Loucy (cell line): ENCODE results near the gene CSNK1G1.

Source experiments
- H2AFZ ChIP-seq: fragments of 200-600 bp; sonication (generic); 2 replicates; pipeline ENCODE4 v1.6.0; 2016; ENCODE audit warnings: antibody characterized with exemption, mild to moderate bottlenecking, low read length, moderate library complexity
- H3F3A ChIP-seq: fragments of 200-600 bp; 2 replicates; pipeline ENCODE4 v1.6.0; 2016; ENCODE audit warnings: antibody characterized with exemption, low read depth, mild to moderate bottlenecking
- H3K27me3 ChIP-seq: fragments of 200-600 bp; sonication (generic); 2 replicates; pipeline ENCODE4 v1.6.1; 2014; ENCODE audit warnings: low read length, mild to moderate bottlenecking; ENCODE audit not compliant: insufficient read depth, poor library complexity, severe bottlenecking
- H3K36me3 ChIP-seq: fragments of 200-600 bp; sonication (generic); 2 replicates; pipeline ENCODE4 v1.6.1; 2016; ENCODE audit warnings: low read length; ENCODE audit not compliant: insufficient read depth
- H3K4me1 ChIP-seq: fragments of 200-600 bp; sonication (generic); 2 replicates; pipeline ENCODE4 v1.5.1; 2014; ENCODE audit warnings: low read length, mild to moderate bottlenecking; ENCODE audit not compliant: insufficient read depth, poor library complexity, severe bottlenecking
- H3K4me2 ChIP-seq: fragments of 200-600 bp; sonication (generic); 2 replicates; pipeline ENCODE4 v1.6.0; 2014; ENCODE audit warnings: antibody characterized with exemption, low read length, low read depth, mild to moderate bottlenecking; ENCODE audit not compliant: poor library complexity, severe bottlenecking
- H3K4me3 ChIP-seq: fragments of 200-600 bp; sonication (generic); 2 replicates; pipeline ENCODE4 v1.5.1; 2014; ENCODE audit warnings: low read length, mild to moderate bottlenecking, mixed read lengths; ENCODE audit not compliant: poor library complexity, severe bottlenecking
- H3K79me2 ChIP-seq: fragments of 200-600 bp; sonication (generic); 2 replicates; pipeline ENCODE4 v1.6.1; 2014; ENCODE audit warnings: low read length; ENCODE audit not compliant: insufficient read depth
- H3K9ac ChIP-seq: fragments of 200-600 bp; sonication (generic); 2 replicates; pipeline ENCODE4 v1.6.0; 2014; ENCODE audit warnings: mild to moderate bottlenecking, low read depth, low read length, moderate library complexity; ENCODE audit not compliant: poor library complexity, severe bottlenecking
- H3K9me2 ChIP-seq: fragments of 200-600 bp; sonication (generic); replicated peaks from 2 replicates; pipeline ENCODE4 v1.6.1; 2016; ENCODE audit warnings: low read depth, low read length, mixed read lengths
- H3K9me3 ChIP-seq: fragments of 200-600 bp; sonication (generic); 2 replicates; pipeline ENCODE4 v1.6.1; 2014; ENCODE audit warnings: mild to moderate bottlenecking, antibody characterized with exemption, low read length, low read depth; ENCODE audit not compliant: insufficient read depth
- H4K20me1 ChIP-seq: fragments of 200-600 bp; sonication (generic); 2 replicates; pipeline ENCODE4 v1.6.0; 2014; ENCODE audit warnings: antibody characterized with exemption, low read length, mild to moderate bottlenecking; ENCODE audit not compliant: insufficient read depth, poor library complexity, severe bottlenecking
- CTCF ChIP-seq: fragments of 200-600 bp; sonication (generic); conservative IDR thresholded peaks from 2 replicates; pipeline ENCODE4 v1.5.1; 2014; ENCODE audit warnings: mild to moderate bottlenecking, antibody characterized with exemption, low read length
- EZH2phosphoT487 ChIP-seq: fragments of 200-600 bp; IDR thresholded peaks from 2 replicates; pipeline ENCODE4 v1.6.1; 2018; ENCODE audit warnings: antibody characterized with exemption, mild to moderate bottlenecking, moderate library complexity, borderline replicate concordance

CSNK1G1 gene

GRCh38 chr15:64247535-64247905 is 108.5 kb downstream of the CSNK1G1 start:
- Histone ChIP-seq H4K20me1 (no peaks in the 10 kb centered on the region), H3K36me3 (peaks cover 30% of the 10 kb centered on the region; the same call in 1 of the 2 replicates), H3K4me1 (peaks cover 19% of the 10 kb centered on the region), H3K4me3 (no peak overlapping the region), H3K27me3 (no peaks in the 10 kb centered on the region), H3F3A (no peaks in the 10 kb centered on the region), H3K9me2 (no peaks in the 10 kb centered on the region), H3K9ac (no peak overlapping the region), H3K4me2 (no peak overlapping the region), H2AFZ (no peak overlapping the region), H3K9me3 (0 out of 2 replicates have a peak, but pooled peaks cover under 1% of the 10 kb centered on the region), H3K79me2 (peaks cover 55% of the 10 kb centered on the region)
- TF ChIP-seq CTCF, result no peak
- TF ChIP-seq EZH2phosphoT487, result no peak

- Histone ChIP-seq H3K79me2 (peaks cover 65% of the 10 kb centered on the region), H3K4me1 (peaks cover 19% of the 10 kb centered on the region), H3K9ac (no peak overlapping the region), H3K9me2 (no peaks in the 10 kb centered on the region), H3K36me3 (peaks cover 30% of the 10 kb centered on the region; the same call in 1 of the 2 replicates), H3F3A (no peaks in the 10 kb centered on the region), H3K9me3 (0 out of 2 replicates have a peak, but pooled peaks cover 6% of the 10 kb centered on the region), H3K27me3 (no peaks in the 10 kb centered on the region), H4K20me1 (no peaks in the 10 kb centered on the region), H3K4me3 (no peak overlapping the region), H2AFZ (no peak overlapping the region), H3K4me2 (no peak overlapping the region)
- TF ChIP-seq CTCF (no peak), EZH2phosphoT487 (no peak)
These were observed 109.4 kb downstream of the CSNK1G1 start for GRCh38 chr15:64246364-64247189.

GRCh38 chr15:64245405-64245804 is 110.6 kb downstream of the CSNK1G1 start:
- Histone ChIP-seq H3K9me3 (0 out of 2 replicates have a peak, but pooled peaks cover 6% of the 10 kb centered on the region), H2AFZ (no peak overlapping the region), H3K4me3 (no peak overlapping the region), H3K4me1 (peaks cover 25% of the 10 kb centered on the region), H3K9me2 (no peaks in the 10 kb centered on the region), H3K36me3 (peaks cover 21% of the 10 kb centered on the region; the same call in 1 of the 2 replicates), H3K27me3 (no peaks in the 10 kb centered on the region), H3K9ac (no peak overlapping the region), H3K4me2 (no peak overlapping the region), H4K20me1 (no peaks in the 10 kb centered on the region), H3K79me2 (peaks cover 73% of the 10 kb centered on the region), H3F3A (no peaks in the 10 kb centered on the region)
- TF ChIP-seq CTCF, result no peak
- TF ChIP-seq EZH2phosphoT487, result no peak
